ENCODE data around the gene HCRTR1.
A peak's percentile ranks its signal among the peaks of the same experiment; 100 is the strongest.

HCRTR1 gene

DNA sequence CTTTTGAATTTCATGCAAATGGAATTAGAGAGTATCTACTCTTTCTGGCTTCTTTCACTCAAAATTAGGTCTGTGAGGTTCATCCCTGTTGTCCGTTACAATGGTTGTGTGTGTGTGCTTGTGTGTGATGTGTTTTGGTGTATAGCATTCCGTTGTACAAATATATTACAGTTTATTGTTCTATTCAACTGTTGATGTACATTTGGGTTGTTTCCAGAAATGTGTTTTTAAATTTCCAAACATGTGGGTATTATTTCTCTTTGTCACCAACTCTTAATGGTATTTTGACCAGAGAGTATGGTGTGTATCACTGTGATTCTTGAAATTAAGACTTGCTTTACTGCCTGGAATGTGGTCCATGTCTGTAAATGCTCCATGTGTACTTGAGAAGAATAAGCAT lies 16.8 kb upstream of the HCRTR1 start:
- DNase-seq = no peak

DNA sequence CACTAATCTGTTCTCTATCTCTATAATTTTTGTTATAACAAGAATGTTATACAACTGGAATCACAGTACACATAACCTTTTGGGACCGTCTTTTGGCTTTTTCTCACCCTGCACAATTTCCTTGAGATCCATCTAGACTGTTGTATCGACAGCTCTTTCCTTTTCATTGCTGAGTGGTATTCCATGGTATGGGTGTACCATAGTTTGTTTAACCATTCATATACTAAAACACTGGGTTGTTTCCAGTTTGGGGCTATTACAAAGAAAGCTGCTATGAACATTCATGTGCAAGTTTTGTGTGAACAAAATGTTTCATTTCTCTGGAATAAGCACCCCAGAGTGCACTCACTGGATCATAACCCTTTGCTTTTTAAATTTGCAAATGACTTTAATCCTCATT lies 15.4 kb upstream of the HCRTR1 start:
- DNase-seq = no peak

DNA sequence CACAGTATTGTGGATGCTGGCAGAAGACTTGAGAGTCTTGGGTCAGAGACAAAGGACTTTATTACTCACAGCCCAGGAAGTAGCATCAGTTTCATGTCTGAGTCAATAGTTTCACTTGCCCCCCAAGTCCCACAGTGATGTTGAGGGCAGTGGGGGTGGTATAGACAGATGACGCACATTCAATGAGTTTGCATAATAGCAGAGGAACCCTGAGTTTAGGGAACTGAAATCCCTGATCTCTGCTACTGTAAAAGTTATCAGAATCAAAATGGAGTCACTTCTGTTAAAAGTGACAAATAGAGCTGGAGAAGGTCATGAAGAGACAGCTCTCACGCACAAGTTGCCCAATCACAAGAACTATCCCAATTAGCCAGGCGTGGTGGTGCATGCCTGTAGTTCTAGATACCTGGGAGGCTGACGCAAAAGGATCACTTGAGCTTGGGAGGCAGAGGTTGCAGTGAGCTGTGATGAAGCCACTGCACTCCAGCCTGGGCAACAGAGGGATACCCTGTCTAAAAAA lies 11.5 kb upstream of the HCRTR1 start:
- peak; percentile 60 for DNase-seq

DNA sequence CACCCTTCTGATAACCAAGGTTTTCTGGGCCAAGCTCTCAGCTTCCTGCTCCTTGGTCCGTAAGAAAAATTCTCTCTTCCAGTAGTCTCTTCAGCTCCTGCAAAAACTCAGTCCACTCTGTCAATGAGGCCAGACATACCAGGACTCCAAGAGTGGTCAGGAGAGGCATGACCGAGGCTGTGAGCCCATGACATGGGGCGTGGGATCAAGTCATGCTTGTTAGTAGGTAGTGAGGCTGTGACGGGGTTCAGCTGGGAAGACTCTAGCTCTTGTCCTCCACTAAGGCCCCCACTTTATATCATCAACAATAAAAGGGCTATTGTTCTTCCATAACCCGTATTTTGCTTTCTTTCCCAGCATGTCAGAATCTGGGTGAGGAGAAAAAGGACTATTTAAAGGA lies 10.1 kb upstream of the HCRTR1 start:
- no peak for DNase-seq

DNA sequence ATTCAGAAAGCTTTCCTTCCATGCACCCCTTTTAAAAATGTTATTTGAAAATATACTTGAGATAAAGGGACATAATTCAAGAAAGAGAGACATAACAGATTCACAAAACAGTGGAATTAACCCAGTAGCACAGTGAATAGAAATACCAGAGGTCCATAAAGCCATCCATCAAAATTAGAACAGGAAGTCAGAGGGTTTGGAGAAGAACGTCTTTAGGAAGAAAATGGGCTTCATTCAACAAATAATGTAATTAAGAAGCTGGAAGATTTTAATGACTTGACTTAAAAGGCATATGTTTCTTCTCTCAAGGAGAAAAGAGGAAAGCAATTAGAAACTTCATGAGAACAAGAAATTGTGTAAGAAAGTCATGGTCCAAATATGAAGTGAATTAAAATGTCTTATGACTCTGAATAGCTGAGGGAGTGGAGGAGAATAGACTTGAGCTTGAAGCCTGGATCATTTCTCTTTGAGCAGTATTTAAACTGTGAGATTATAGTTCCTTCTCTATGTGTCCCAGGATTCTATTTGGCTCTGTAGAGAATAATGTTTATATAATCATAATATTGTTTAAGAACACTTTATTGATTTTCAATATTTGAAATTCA lies 7.9 kb upstream of the HCRTR1 start:
- DNase-seq = no peak

DNA sequence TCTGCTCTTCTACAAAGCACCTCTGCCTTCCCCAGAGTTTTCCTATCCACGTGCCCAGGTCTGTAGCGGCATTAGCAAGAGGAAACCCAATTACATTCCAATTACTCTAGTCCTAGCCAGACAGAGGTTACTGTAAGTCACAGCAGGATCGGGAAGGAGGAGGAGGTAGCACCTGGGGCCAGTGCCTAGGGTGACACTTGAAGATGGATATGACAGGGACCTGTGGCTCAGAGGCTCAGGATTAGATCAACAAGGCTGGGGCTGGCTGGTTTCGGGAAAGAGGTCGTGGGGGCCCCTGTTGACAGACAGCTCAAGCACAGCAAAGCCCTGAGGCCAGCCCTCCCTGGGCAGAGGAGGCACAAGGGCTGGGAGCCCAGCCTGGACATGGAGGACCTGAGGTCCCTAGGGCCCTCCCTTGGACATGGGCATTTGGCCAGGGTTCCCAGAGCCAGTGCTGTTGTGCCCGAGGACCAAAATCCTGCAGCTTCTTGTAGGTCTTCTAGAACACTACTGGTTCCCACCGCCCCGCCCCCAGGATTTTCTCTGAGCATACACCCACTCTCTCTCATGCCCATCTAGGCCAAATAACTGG lies 3.0 kb upstream of the HCRTR1 start:
- no peak for DNase-seq

DNA sequence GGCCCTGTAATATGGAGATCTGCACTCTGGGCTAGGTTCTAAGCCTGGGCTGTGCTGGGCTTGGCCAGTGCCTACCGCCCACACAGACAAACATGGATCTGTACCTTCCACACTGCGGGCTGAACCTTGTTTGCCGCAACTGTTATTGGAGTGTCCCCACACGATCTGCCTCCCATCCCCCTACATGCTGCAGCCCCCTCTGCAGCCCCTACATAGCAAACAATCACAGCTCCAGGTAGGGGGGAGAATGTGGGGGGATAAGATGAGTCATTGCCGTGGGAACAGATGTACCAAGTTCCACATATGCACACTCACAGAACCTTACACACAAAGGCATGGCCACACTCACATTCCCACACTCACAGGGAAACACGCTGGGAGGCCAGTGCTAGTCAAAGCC lies 2.1 kb upstream of the HCRTR1 start:
- DNase-seq = no peak

DNA sequence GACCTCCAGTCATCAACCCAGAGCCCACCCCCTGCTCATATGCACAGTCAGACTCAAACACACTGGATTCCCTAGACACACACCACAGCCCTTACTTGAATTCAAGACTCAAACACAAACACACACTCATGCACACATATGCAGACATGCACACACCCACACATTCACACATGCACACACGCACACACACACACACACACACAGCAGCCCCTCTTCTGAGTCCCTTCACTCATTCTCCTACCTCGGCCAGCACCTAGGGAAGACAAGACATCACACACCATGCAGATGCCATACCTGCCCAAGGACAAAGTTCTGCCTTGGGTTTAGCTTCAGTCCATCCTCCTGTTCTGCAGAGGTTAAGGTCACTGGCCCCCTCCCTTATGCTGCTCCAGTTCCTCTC lies 1.6 kb upstream of the HCRTR1 start:
- DNase-seq = no peak

DNA sequence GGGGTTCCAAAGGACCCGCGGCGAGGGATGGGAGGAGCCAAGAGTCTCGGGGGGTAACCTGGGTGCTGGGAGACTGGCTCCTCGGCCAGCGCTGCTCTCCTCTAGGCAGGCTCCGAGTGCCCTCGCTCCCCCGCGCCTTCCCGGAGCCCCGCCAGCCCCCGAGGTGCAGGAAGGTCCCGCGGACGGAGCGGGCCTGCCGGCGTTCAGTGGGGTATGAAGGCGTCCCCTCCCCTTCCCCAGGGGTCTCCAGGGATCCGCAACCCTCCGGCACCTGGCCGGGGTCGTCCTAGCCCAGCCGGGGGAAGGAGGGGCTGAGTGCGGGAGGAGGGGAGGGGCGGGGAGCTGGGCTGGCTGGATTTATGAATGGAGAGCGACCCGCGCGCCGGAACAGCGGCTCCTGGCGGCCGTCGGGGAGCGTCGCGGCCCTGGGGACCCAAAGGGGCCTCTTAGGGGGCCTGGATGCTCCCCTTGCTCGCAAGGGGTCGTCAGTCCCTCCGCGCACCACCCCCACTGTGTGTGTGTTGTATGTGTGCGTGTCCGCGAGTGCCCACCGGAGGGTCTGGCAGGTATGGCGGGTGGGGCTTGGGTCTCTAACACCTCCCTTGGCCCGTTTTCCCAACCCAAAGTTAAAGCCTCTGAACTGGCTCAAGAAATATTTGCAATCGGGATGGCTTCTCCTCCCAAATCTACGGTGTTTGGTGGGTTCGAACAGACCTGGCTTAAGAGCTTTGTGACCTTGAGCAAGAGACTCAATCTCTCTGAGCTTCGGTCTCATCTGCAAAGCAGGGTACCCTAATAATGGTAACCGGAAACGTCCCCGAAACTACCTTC lies 642 bp downstream of the HCRTR1 start:
- peak; percentile 27 for DNase-seq

DNA sequence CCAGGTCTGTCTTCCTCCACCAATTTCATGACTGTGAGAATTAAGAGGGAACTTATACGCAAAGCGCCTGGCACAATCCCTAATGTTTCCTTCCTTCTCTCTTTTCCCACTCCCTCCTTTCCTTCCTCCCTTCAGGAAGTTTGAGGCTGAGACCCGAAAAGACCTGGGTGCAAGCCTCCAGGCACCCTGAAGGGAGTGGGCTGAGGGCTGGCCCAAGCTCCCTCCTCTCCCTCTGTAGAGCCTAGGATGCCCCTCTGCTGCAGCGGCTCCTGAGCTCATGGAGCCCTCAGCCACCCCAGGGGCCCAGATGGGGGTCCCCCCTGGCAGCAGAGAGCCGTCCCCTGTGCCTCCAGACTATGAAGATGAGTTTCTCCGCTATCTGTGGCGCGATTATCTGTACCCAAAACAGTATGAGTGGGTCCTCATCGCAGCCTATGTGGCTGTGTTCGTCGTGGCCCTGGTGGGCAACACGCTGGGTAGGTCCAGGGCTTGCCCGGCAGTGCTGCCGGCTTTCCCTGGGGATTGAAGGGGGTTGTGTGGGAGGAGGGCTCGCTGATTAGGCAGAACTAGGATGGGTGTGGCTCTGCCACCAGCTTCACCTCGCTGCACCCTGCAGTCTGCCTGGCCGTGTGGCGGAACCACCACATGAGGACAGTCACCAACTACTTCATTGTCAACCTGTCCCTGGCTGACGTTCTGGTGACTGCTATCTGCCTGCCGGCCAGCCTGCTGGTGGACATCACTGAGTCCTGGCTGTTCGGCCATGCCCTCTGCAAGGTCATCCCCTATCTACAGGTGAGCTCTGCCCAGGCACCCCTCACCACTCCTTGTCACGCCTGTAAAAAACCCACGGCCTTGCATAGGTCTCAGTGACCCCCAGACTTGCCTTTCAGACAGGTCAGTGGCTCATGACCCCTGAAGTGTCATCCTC lies 1.7 kb downstream of the HCRTR1 start:
- DNase-seq = no peak

DNA sequence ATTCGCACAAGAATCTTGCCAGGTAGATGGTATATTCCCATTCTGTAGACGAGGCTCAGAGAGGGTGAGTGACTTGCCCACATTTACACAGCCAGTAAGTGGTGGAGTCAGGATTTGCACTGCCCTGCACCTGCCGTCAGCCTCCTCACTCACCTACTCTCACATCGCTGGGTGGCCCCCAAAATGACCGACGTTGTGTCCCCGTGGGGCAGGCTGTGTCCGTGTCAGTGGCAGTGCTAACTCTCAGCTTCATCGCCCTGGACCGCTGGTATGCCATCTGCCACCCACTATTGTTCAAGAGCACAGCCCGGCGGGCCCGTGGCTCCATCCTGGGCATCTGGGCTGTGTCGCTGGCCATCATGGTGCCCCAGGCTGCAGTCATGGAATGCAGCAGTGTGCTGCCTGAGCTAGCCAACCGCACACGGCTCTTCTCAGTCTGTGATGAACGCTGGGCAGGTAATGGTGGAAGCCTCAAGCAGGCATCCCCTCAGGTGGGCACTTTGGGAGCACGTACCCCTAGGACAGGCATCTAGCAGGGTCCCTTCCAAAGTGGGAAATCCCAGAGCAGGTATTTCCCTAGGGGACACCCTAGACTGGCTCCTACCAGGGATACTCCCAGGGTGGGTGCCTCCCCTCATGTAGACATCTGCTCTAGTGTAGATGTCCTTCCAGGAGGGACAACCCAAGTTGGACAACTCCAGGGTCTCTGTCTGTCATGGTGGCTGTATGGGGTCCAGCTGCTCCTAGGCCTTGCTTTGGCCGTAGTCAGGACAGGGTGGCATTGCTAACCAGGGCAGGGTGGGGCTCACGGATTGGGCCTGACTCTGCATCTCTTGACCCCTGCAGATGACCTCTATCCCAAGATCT lies 3.4 kb downstream of the HCRTR1 start:
- no peak for DNase-seq

DNA sequence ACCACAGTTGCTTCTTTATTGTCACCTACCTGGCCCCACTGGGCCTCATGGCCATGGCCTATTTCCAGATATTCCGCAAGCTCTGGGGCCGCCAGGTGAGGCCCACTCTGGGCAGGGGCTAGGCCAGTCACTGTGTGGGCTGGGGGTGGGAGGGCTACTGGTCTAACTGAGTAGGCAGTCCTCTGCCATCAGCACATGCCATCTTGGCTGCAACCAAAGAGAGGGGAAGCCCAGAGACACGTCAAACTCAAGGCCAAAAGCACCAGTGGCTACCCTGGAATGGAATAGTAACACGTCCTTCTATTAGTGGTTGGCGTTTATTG lies 4.0 kb downstream of the HCRTR1 start:
- no peak for DNase-seq

DNA sequence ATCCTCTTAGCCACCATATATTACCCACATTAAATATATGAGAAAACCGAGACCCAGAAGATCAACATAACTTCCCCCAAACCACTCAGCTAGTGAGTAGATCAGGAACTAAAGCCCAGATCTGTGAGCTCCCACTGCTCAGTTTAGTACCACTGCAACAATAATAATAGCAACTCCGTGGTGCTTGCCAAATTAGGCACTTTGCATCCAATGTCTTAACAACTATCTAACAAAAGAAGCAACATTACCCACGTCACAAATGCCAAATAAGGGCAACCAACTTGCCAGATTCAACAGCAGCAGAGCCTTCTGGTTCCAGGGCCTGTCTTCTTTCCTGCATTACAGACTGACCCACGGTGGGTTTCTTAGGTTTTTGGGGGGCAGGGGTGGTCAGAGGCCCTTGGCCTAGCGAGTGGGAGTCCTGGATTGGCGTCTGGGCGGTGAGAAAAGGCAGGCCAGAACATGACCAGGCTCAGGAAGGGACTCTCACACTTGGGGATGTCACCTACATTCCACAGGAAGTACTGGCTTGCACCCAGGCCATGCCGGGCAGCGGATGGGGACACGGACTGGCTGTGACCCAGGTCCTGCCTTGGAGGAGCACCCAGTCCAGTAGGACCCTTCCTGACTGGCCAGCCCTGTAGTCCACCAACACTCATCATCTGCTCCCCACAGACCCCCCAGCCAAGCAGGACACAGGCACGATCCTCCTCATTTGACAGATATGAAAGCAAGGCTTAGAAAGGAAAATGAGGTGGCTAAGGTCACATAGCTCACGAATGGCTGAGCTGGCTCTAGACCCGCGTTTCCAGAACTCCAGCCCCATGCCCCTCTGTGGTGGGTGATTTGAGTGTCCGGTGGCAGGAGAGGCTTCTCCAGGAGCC lies 4.6 kb downstream of the HCRTR1 start:
- no peak for DNase-seq

DNA sequence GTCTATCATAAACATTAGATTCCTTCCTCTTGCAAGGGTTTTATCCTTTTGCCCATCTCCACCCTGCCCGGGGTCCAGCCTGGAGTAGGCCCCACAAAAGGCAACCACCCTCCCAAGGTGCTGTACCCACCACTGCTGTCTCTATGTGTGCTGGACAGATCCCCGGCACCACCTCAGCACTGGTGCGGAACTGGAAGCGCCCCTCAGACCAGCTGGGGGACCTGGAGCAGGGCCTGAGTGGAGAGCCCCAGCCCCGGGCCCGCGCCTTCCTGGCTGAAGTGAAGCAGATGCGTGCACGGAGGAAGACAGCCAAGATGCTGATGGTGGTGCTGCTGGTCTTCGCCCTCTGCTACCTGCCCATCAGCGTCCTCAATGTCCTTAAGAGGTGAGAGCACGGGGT lies 5.9 kb downstream of the HCRTR1 start:
- DNase-seq = no peak

DNA sequence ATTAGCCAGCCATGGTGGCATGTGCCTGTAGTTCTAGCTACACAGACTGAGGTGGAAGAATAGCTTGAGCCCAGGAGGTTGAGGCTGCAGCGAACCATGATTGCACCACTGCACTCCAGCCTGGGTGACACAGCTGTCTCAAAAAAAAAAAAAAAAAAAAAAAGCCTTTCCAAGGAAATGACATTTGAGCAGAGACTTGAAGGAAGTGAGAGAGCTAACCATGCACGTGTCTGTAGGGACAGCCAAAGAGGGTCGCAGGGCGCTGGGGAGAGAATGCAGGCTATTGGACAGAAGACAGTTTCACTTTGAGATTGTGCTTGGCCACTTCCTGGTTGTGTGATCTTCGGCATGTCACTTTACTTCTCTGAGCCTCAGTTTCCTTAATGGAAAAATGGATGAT lies 6.8 kb downstream of the HCRTR1 start:
- DNase-seq = no peak

DNA sequence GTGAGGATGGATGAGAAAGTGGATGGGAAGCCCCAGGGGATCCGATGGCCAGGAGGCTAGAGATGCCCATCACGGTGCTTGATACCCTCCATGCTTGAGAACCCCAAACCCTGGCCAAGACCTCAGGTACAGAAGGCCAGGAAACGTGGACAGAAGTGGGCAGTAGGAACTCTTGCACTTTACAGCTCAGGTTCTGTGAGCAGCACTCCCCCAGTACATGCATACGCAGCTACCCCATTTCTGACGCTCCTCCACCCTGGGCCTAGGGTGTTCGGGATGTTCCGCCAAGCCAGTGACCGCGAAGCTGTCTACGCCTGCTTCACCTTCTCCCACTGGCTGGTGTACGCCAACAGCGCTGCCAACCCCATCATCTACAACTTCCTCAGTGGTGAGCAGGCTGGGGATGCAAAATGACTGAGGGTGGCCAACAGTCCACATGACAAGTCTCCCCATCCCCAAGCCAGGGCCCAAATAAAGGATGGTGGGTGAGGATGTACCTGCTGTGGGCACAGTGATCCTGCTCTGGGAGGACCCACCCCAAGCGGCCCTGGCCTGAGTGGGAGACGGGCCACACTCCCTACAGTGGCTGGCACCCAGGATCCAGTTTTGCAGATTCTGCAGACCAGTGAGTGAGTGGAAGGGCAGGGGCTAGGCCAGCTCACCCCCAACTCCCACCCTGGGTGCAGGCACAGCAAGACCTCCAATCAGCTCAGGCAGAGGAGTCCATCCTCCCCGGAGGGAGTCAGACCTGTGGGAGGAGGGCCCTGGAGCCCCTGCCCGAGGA lies 7.4 kb downstream of the HCRTR1 start:
- DNase-seq = no peak

DNA sequence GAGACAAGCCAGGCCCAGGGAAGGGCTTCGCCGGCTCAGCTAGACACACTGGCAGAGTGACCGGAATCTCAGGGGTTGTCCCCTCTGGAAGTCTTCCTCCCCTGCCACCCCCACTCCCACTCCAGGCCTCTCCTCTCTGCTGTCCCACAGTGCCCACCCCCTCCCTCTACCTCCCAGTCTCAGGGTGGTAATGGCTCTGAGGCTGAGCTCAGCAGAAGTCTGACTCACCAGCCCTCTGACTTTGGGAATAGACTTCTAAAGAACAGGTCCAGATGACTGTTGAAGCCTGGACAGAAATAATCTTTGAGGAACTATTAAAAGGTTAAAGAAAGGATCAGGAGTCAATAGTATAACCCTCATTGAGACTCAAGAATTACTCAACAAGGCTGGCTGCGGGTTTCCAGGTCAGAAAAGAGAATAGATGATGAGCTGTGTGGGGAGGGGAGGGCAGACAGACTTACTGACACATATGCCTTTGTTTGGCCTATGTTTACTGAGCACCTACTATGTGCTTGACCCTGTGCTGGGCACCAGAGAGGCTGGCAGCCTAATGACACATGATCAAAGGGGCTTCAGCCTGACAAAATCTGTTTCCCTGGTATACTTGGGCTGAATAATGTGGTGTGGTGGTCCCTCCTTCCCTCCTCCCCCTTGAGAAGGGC lies 8.2 kb downstream of the HCRTR1 start:
- no peak for DNase-seq

DNA sequence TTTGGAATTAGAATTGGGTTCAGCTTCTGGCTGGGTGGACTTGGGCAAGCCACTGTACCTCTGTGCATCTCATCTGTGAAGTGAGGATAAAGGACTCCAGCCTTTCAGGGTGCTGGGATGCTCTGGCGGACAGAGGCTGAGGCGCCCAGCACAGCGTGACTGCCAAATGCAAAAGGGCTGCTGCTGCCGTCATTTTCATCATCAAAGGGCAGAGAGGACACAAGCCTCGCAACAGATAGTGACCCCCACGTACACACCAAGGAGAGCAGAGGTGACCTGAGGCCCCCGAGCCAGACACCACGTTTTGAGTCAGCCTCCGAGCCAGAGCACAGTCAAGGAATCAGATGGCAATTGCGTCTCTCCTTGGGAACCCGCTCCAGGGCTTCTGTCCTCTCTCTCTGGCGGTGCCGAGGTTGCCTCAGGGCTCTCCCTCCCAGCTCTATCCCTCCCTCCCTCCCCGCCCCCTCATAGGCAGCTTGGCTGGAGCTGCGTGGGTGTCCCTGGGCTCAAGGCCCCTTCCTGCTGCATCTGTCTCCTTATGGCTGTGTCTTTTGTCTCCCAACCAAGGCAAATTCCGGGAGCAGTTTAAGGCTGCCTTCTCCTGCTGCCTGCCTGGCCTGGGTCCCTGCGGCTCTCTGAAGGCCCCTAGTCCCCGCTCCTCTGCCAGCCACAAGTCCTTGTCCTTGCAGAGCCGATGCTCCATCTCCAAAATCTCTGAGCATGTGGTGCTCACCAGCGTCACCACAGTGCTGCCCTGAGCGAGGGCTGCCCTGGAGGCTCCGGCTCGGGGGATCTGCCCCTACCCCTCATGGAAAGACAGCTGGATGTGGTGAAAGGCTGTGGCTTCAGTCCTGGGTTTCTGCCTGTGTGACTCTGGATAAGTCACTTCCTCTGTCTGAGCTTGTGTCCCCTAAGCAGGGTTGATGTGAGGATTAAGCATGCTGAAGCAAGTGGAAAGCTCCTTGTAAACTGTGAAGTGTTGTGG lies 9.0 kb downstream of the HCRTR1 start:
- DNase-seq = no peak
